Spleen (tissue), 3 donors: Measurements from ENCODE around the gene UGT2B28.
"Not testable (repeated sequence)": the region's sequence is repeated elsewhere in the genome, so short reads cannot be mapped to it uniquely, and the experiment has no call there.

Experiments
- POLR2A ChIP-seq, 3 donors: fragments of 450-650 bp; IDR thresholded peaks; one replicate each; pipeline ENCODE4 v1.5.1; 2017; ENCODE audit warnings: antibody characterized with exemption in 3 of 3, mild to moderate bottlenecking in 1 of 3
- POLR2AphosphoS5 ChIP-seq, 3 donors: sonication (generic); formaldehyde crosslinking; IDR thresholded peaks; one replicate each; pipeline ENCODE4 v1.5.1; 2017; ENCODE audit warnings: antibody characterized with exemption in 3 of 3

- not testable (repeated sequence) for TF ChIP-seq POLR2A, POLR2AphosphoS5 (IDR thresholded peaks at IDR 0.05)
Measured at GRCh38 chr4:69343114-69343513, 62.8 kb downstream of the UGT2B28 start.
